Right lobe of liver (tissue), 4 donors: ENCODE data around the gene OR52E1.

ENCODE experiments used
- POLR2A ChIP-seq: fragments of 450-650 bp; IDR thresholded peaks from one replicate; pipeline ENCODE4 v1.6.1; 2017; ENCODE audit warnings: antibody characterized with exemption, mild to moderate bottlenecking
- TF ChIP-seq, protein P1 (sequence below), 4 donors: fragments of 200-600 bp in 3 of 4; fragments of 450-650 bp in 1 of 4; IDR thresholded peaks; one replicate each; pipeline versions ENCODE4 v1.5.1 to v1.8.0; 2016 to 2022; ENCODE audit warnings: antibody characterized with exemption in 4 of 4, mild to moderate bottlenecking in 2 of 4
- donor health status: DM: no; HTN: no; CAD: no.
- donor health status: DM: no; HTN: no; CAD: no.
- donor health status: DM: no; HTN: yes; CAD: no.

DNA sequence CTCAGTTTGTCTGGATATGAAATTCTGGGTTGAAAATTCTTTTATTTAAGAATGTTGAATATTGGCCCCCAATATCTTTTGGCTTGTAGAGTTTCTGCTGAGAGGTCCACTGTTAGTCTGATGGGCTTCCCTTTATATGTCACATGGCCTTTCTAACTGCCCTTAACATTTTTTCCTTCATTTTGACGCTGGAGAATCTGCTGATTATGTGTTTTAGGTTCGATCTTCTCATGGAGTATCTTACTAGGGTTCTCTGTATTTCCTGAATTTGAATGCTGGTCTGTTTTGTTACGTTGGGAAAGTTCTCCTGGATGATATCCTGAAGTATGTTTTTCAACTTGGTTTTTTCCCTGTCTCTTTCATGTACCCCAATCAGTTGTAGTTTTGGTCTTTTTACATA is 46.0 kb downstream of the OR52E1 start:
- TF ChIP-seq, protein P1, sequence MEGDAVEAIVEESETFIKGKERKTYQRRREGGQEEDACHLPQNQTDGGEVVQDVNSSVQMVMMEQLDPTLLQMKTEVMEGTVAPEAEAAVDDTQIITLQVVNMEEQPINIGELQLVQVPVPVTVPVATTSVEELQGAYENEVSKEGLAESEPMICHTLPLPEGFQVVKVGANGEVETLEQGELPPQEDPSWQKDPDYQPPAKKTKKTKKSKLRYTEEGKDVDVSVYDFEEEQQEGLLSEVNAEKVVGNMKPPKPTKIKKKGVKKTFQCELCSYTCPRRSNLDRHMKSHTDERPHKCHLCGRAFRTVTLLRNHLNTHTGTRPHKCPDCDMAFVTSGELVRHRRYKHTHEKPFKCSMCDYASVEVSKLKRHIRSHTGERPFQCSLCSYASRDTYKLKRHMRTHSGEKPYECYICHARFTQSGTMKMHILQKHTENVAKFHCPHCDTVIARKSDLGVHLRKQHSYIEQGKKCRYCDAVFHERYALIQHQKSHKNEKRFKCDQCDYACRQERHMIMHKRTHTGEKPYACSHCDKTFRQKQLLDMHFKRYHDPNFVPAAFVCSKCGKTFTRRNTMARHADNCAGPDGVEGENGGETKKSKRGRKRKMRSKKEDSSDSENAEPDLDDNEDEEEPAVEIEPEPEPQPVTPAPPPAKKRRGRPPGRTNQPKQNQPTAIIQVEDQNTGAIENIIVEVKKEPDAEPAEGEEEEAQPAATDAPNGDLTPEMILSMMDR (IDR thresholded peaks at IDR 0.05) = no peak
- no peak for TF ChIP-seq POLR2A
